Muscle layer of duodenum (tissue), 2 donors: ENCODE results near the gene CNR2.
"Not testable (repeated sequence)": the region's sequence is repeated elsewhere in the genome, so short reads cannot be mapped to it uniquely, and the experiment has no call there.

ENCODE experiments used
- H3K27ac ChIP-seq: one replicate; pipeline ENCODE4 v1.7.0; 2013; ENCODE audit warnings: mild to moderate bottlenecking, low read length
- H3K27me3 ChIP-seq: one replicate; pipeline ENCODE4 v1.7.0; 2013; ENCODE audit warnings: low read depth, mild to moderate bottlenecking, control low read depth, low read length
- H3K36me3 ChIP-seq, 2 donors: one replicate each; pipeline ENCODE4 v1.7.0; 2013; ENCODE audit warnings: low read length in 2 of 2, control low read depth in 1 of 2, mild to moderate bottlenecking in 1 of 2; ENCODE audit not compliant: insufficient read depth in 2 of 2, control insufficient read depth in 1 of 2
- H3K4me1 ChIP-seq, 2 donors: one replicate each; pipeline ENCODE4 v1.7.0; 2013; ENCODE audit warnings: low read length in 2 of 2, mild to moderate bottlenecking in 2 of 2, control low read depth in 1 of 2, moderate library complexity in 1 of 2; ENCODE audit not compliant: insufficient read depth in 2 of 2, control insufficient read depth in 1 of 2
- H3K4me3 ChIP-seq, 2 donors: one replicate each; pipeline ENCODE4 v1.7.0; 2013; ENCODE audit warnings: low read length in 2 of 2, low read depth in 1 of 2, mild to moderate bottlenecking in 1 of 2
- H3K9me3 ChIP-seq, 2 donors: one replicate each; pipeline ENCODE4 v1.7.0; 2013; ENCODE audit warnings: low read length in 2 of 2, control low read depth in 1 of 2, mild to moderate bottlenecking in 1 of 2; ENCODE audit not compliant: control insufficient read depth in 1 of 2
- donor health status: healthy.

CNR2 gene

DNA sequence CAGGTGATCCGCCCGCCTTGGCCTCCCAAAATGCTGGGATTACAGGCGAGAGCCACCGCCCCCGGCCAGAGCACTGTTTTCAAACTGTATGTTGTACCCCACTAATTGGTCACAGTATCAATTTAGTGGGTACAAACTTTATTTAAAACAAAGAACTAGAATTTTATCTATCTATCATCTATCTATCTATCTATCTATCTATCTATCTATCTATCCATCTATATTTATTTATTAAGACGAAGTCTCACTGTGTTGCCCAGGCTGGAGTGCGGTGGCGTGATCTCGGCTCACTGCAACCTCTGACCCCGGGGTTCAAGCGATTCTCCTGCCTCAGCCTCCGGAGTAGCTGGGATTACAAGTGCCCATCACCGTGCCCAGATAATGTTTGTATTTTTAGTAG lies 86.6 kb downstream of the CNR2 start:
- not testable (repeated sequence) for H3K4me3 ChIP-seq, H3K9me3 ChIP-seq, H3K36me3 ChIP-seq, H3K27ac ChIP-seq, H3K27me3 ChIP-seq
- peaks cover 0 to 12% of the 10 kb centered on the region in 2 donors for H3K4me1 ChIP-seq

DNA sequence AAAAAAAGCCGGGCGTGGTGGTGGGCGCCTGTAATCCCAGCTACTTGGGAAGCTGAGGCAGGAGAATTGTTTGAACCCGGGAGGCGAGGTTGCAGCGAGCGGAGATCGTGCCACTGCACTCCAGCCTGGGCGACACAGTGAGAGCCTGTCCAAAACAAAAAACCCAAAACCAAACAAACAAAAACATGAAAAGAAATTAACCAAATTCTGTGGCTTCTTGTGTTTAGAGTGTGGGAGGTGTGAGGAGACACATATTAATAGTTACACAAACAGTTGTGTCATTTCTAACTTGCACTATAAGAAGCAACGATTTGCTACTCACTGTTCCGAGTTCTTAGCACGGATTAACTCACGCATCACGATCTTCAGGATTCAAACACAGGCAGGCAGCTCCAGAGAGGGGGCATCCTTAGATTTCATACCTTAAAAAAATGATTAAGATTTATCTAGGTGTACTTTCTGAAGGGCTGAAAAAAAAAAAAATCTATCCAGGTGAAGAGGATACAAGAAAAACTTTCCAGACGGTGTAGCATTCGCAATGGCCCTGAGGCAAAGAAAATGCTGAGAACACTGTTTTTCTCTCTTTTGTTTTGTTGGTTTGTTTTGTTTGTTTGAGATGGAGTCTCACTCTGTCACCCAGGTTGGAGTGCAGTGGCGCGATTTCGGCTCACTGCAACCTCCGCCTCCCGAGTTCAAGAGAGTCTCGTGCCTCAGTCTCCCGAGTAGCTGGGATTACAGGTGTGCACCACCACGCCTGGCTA lies 87.2 kb downstream of the CNR2 start:
- Histone ChIP-seq H3K9me3 (no peaks in the 10 kb centered on the region), H3K27me3 (no peaks in the 10 kb centered on the region), H3K4me1 (peaks cover 0 to 12% of the 10 kb centered on the region in 2 donors), H3K36me3 (no peaks in the 10 kb centered on the region), H3K4me3 (peak overlapping the region; percentile 76 to 83), H3K27ac (peak overlapping the region; percentile 97)

DNA sequence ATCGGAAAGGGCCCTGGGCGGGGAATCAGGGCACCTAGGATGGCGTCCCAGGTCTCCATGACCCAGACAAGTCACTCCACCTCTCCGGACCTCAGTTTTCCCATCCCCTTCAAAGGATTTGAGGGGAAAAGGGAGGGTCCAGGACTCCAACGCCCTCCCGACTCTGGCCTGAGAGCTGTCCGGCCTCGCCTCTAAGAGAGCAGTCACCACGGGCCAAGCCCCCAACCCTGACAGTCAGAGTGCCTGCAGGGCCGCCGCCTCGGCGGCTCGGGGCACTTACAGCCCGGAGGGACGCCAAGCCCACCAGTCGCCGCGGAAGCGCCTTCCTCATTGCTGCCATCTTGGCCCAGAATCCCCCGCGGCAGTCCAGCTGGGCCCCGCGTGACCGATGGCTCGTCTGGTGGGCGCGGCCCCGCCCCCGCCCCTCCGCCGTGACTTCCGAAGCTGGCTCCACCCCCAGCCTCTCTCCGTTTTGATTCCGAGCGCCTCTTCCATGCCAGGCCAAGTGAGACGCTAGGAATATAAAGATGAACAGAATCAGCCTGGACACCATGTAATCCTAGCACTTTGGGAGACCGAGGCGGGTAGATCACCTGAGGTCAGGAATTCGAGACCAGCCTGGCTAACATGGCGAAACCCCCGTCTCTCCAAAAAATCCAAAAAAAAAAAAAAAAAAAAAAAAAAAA lies 87.9 kb downstream of the CNR2 start, which contains the start of gene HMGCL:
Gene HMGCL, minus strand, starts transcription at position 354 of the 686 bp plus-strand sequence. Its CDS starts 14 bp downstream, at position 340.
- peak within 1 kb of the TSS; percentile 97 for H3K27ac ChIP-seq
- no peaks in the 10 kb centered on the region for H3K27me3 ChIP-seq
- H3K4me1 ChIP-seq, result peaks cover 0 to 12% of the 10 kb centered on the region in 2 donors
- peak within 1 kb of the TSS; percentile 76 to 83 for H3K4me3 ChIP-seq
- no peaks in the 10 kb centered on the region for H3K9me3 ChIP-seq
- H3K36me3 ChIP-seq, result peaks cover 0 to 2% of the 10 kb centered on the region in 2 donors

DNA sequence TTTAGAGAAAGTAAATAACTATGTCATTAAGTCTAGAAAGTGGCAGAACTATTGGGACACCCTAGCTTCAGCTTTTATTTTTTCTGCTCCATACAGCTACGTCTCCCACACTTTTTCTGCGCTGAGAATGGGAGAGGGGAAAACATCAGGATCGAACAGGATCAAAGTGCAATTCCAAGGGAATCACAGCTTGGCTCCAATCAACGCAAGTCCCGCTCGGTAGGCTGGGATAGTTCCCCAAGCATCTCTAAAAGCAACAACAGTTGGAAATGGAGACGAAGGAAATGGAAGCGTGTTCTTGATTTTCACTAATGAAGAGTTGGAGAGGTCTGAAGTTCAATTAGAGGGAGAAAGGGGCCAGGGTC lies 88.5 kb downstream of the CNR2 start:
- Histone ChIP-seq H3K9me3 (no peaks in the 10 kb centered on the region), H3K4me3 (peak overlapping the region; percentile 76 to 83), H3K4me1 (peaks cover 0 to 12% of the 10 kb centered on the region in 2 donors)

DNA sequence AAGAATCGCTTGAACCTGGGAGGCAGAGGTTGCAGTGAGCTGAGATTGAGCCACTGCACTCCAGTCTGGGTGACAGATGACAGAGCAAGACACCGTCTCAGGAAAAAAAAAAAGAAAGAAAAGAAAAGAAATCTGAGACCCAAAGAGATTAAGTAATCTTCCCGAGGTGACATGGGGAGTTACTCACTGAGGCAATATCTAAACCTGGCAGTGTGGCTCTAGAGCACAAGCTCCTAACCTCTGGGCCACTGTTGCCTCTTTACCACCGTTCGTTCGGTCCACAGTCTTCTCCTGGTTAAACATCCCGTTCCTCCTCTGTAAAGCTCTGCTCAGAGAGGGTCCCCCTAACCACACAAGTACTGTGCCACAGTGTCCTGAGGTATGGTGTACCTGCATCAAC lies 89.4 kb downstream of the CNR2 start:
- Histone ChIP-seq H3K36me3 (peaks cover 0 to 3% of the 10 kb centered on the region in 2 donors), H3K4me3 (no peak overlapping the region)

More for the DNA sequence above, 88.5 kb downstream of the CNR2 start:
- H3K27ac ChIP-seq, result peak overlapping the region; percentile 97
- no peaks in the 10 kb centered on the region for H3K27me3 ChIP-seq
- H3K36me3 ChIP-seq, result peaks cover 0 to 3% of the 10 kb centered on the region in 2 donors

More for the DNA sequence above, 89.4 kb downstream of the CNR2 start:
- Histone ChIP-seq H3K4me1 (peaks cover 0 to 12% of the 10 kb centered on the region in 2 donors), H3K27ac (no peak overlapping the region), H3K27me3 (no peaks in the 10 kb centered on the region), H3K9me3 (no peaks in the 10 kb centered on the region)
